Transverse colon (tissue), 4 donors: Measurements from ENCODE around the gene MAP4K4. TPM values are rescaled to one million over a fixed set of nuclear protein-coding genes. Genes with fewer than 3 reads are reported as not detected.

Experiments
- DNase-seq: peaks from one replicate; pipeline ENCODE4 v3.0.0-alpha.2; 2019
- H3K27ac ChIP-seq, 4 donors: fragments of 200-600 bp; sonication (generic); 2 replicates each; pipeline ENCODE4 v1.5.1; 2016 to 2018; ENCODE audit warnings: inconsistent platforms in 4 of 4
- H3K27me3 ChIP-seq: fragments of 200-600 bp; sonication (generic); 2 replicates; pipeline ENCODE4 v1.5.1; 2017; ENCODE audit warnings: inconsistent platforms
- H3K36me3 ChIP-seq, 4 donors: fragments of 200-600 bp; sonication (generic); 2 replicates each; pipeline ENCODE4 v1.5.1; 2017 to 2019; ENCODE audit warnings: inconsistent platforms in 4 of 4
- H3K4me1 ChIP-seq, 4 donors: fragments of 200-600 bp; sonication (generic); 2 replicates each; pipeline ENCODE4 v1.5.1; 2017 to 2020; ENCODE audit warnings: inconsistent platforms in 4 of 4
- H3K4me3 ChIP-seq, 4 donors: fragments of 200-600 bp; sonication (generic); 1 replicate in 1 of 4; 2 replicates in 3 of 4; pipeline versions ENCODE4 v1.5.1 to v1.6.1; 2017 to 2019; ENCODE audit warnings: inconsistent platforms in 4 of 4
- H3K9me3 ChIP-seq, 2 donors: fragments of 200-600 bp; sonication (generic); 2 replicates each; pipeline ENCODE4 v1.5.1; 2017 to 2019; ENCODE audit warnings: inconsistent platforms in 2 of 2
- CTCF ChIP-seq, 5 experiments: fragments of 200-600 bp in 3 of 5; fragments of 450-650 bp in 2 of 5; sonication (generic) in 3 of 5; IDR thresholded peaks; 1 replicate in 2 of 5; 2 replicates in 3 of 5; pipeline ENCODE4 v1.5.1; 2016 to 2017; ENCODE audit warnings: antibody characterized with exemption in 5 of 5, inconsistent platforms in 3 of 5, mild to moderate bottlenecking in 2 of 5, moderate library complexity in 1 of 5
- EP300 ChIP-seq: sonication (generic); formaldehyde crosslinking; IDR thresholded peaks from one replicate; pipeline ENCODE4 v1.6.1; 2017; ENCODE audit warnings: antibody characterized with exemption, low read depth
- POLR2A ChIP-seq: fragments of 450-650 bp; IDR thresholded peaks from one replicate; pipeline ENCODE4 v1.6.1; 2016; ENCODE audit warnings: antibody characterized with exemption, mild to moderate bottlenecking, moderate library complexity
- POLR2AphosphoS5 ChIP-seq, 3 donors: sonication (generic); formaldehyde crosslinking; IDR thresholded peaks; one replicate each; pipeline ENCODE4 v1.6.1; 2016; ENCODE audit warnings: antibody characterized with exemption in 3 of 3
- WGBS, 2 donors: methylation state at CpG; one replicate each; pipeline ENCODE4 v1.1.5; 2018; ENCODE audit warnings: low coverage in 1 of 2; 5-methylcytosine and 5-hydroxymethylcytosine counted together
- in situ Hi-C, 4 donors: fragments of 200-750 bp; cut with MboI; loops; one replicate each; pipeline versions ENCODE4 v1.15.0 to v1.15.1; 2017; ENCODE audit warnings: low sequenced_read_pairs in 3 of 4, low pct_ligation_motif_present in 1 of 4, low pct_unique_long_range_greater_than_20kb in 1 of 4
- intact Hi-C: fragments of 100-400 bp; cut with DNase I; formaldehyde crosslinking; loops from one replicate; pipeline ENCODE4 v1.15.1; 2023; ENCODE audit warnings: low total_unique reads
- total RNA-seq, 4 donors: library from RNA; depleted of rRNA; stranded (reverse); fragments of >200 nt; gene quantifications; one replicate each; pipeline ENCODE4 v1.1.0, GENCODE V29; 2016

Gene MAP4K4
- total RNA-seq, 4 donors from 2014 or later, result 20.3 to 42.3 (median 29.6) TPM

DNA sequence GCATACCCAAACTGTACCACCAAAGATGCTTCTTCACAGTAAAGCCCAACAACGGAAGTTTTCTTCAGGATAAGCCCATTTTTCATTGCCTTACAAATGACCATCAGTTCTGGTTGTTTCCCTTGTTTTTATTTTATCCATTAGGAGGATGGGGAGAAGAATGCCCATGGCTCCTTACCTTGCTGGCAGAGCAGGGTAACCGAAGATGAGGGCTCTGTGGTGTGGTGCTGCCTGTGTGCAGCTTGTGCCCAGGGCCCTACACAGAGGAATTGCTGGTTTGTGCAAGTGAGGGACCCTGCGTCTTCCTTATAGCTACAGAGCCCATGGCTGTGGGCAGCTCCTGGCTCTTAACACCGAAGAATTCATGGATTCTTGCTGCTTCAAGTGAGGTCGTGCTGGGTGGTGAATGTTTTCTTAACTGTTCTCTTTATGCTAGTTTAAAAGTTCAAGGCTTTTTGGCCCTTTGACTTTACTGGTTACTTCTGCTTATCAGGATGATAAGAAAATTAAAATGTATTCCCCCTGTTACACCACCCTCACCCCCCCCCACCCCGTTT lies 110.6 kb downstream of the MAP4K4 start:
- Histone ChIP-seq H3K4me3 (no peak overlapping the region), H3K36me3 (no peaks in the 10 kb centered on the region), H3K27me3 (no peaks in the 10 kb centered on the region), H3K27ac (no peak overlapping the region), H3K9me3 (no peaks in the 10 kb centered on the region), H3K4me1 (peaks cover 0 to 48% (median 21%) of the 10 kb centered on the region in 4 donors)
- no peak for DNase-seq
- TF ChIP-seq CTCF (IDR thresholded peaks at IDR 0.05) (no peak), POLR2A (no peak), POLR2AphosphoS5 (IDR thresholded peaks at IDR 0.05) (no peak), EP300 (no peak)
- in situ Hi-C loops (loop anchor here in 1 of 4 donors (25.0 kb wide), 1 partner anchor 121 kb away; the partner anchor contains the start of gene MAP4K4), intact Hi-C loops (no loop called here)
- 79 to 84% methylated on average over 2 to 6 of the region's 6 CpGs for WGBS, 2 donors

- H3K36me3 ChIP-seq, result no peaks in the 10 kb centered on the region
- in situ Hi-C loops (loop anchor here in 1 of 4 donors (25.0 kb wide), 1 partner anchor 122 kb away; the partner anchor contains the start of gene MAP4K4), intact Hi-C loops (no loop called here)
- no peak overlapping the region for H3K4me3 ChIP-seq
- TF ChIP-seq EP300, result no peak
- no peak for TF ChIP-seq POLR2A
- TF ChIP-seq POLR2AphosphoS5 (IDR thresholded peaks at IDR 0.05), result no peak
- no peak for TF ChIP-seq CTCF (IDR thresholded peaks at IDR 0.05)
- no peak for DNase-seq
- no peaks in the 10 kb centered on the region for H3K27me3 ChIP-seq
- H3K27ac ChIP-seq, result no peak overlapping the region
- H3K4me1 ChIP-seq, result peaks cover 0 to 31% (median 10%) of the 10 kb centered on the region in 4 donors
- H3K9me3 ChIP-seq, result no peaks in the 10 kb centered on the region
Measured at GRCh38 chr2:101809698-101810097, 112.2 kb downstream of the MAP4K4 start.

- Histone ChIP-seq H3K36me3 (no peaks in the 10 kb centered on the region), H3K4me3 (no peak overlapping the region), H3K4me1 (peaks cover 0 to 29% (median 6%) of the 10 kb centered on the region in 4 donors), H3K27ac (no peak overlapping the region), H3K27me3 (no peaks in the 10 kb centered on the region), H3K9me3 (no peaks in the 10 kb centered on the region)
- 96 to 100% methylated on average over 6 to 11 of the region's 11 CpGs for WGBS, 2 donors
- TF ChIP-seq CTCF (IDR thresholded peaks at IDR 0.05), result no peak
- in situ Hi-C loops, result loop anchor here in 1 of 4 donors (25.0 kb wide), 1 partner anchor 124 kb away; the partner anchor contains the start of gene MAP4K4
- DNase-seq, result no peak
- intact Hi-C loops, result no loop called here
Measured at GRCh38 chr2:101811226-101812015, 113.9 kb downstream of the MAP4K4 start.

- intact Hi-C loops, result no loop called here
Measured at GRCh38 chr2:101812226-101812625, 114.7 kb downstream of the MAP4K4 start.

More at GRCh38 chr2:101812226-101812625, 114.7 kb downstream of the MAP4K4 start:
- no peaks in the 10 kb centered on the region for H3K27me3 ChIP-seq
- H3K9me3 ChIP-seq, result no peaks in the 10 kb centered on the region
- TF ChIP-seq POLR2AphosphoS5 (IDR thresholded peaks at IDR 0.05), result no peak
- no peak for TF ChIP-seq EP300
- no peak for TF ChIP-seq CTCF (IDR thresholded peaks at IDR 0.05)
- no peak for TF ChIP-seq POLR2A
- H3K4me3 ChIP-seq, result no peak overlapping the region
- 98% methylated on average over 6 to 7 of the region's 7 CpGs for WGBS, 2 donors
- DNase-seq, result no peak
- H3K27ac ChIP-seq, result no peak overlapping the region
- in situ Hi-C loops, result loop anchor here in 1 of 4 donors (25.0 kb wide), 1 partner anchor 125 kb away; the partner anchor contains the start of gene MAP4K4
- no peaks in the 10 kb centered on the region for H3K36me3 ChIP-seq
- peaks cover 0 to 24% (median 4%) of the 10 kb centered on the region in 4 donors for H3K4me1 ChIP-seq
